HepG2 (cell line): Measurements from ENCODE around the gene RERG. TPM values are rescaled to one million over a fixed set of nuclear protein-coding genes. Genes with fewer than 3 reads are reported as not detected.

Experiments used
- ATAC-seq: fragments of 200-7000 bp; cut with Tn5 transposase; 3 replicates; pipeline ENCODE4 v1.9.1; 2020; ENCODE audit warnings: mild to moderate bottlenecking, moderate library complexity
- BruUV-seq: library from RNA; stranded (reverse); fragments of 400-500 nt; replicated peaks from 2 replicates; lab custom pipeline; 2021; lab: Mats Ljungman, UMichigan
- CTCF ChIA-PET: fragments of 300-600 bp; formaldehyde crosslinking; extraction: SDS; loops from one replicate; lab custom pipeline; 2021; ENCODE audit warnings: low total read pairs, inconsistent platforms, low intra/inter-chr PET ratio; lab: Yijun Ruan, JAX
- POLR2A ChIA-PET: fragments of 350-600 bp; sonication (Branson Sonifier 250); formaldehyde crosslinking; loops from one replicate; lab custom pipeline; 2020; ENCODE audit warnings: antibody characterized with exemption, inconsistent platforms; lab: Yijun Ruan, JAX
- DNase-seq: peaks from one replicate; pipeline ENCODE4 v3.0.0-alpha.2; 2015; ENCODE audit warnings: low spot score
- FAIRE-seq: peaks from 3 replicates; lab custom pipeline; 2011; peaks lifted over from hg19 to GRCh38; lab: Jason Lieb, UNC
- H2AFZ ChIP-seq: one replicate; pipeline ENCODE4 v1.6.1; 2011; ENCODE audit warnings: low read length, inconsistent platforms
- H3K27ac ChIP-seq: fragments of 300-600 bp; 3 replicates; pipeline ENCODE4 v1.8.0; 2011; ENCODE audit warnings: mixed run types, mild to moderate bottlenecking, mixed read lengths, low read length, inconsistent platforms; ENCODE audit not compliant: insufficient read depth; ENCODE audit errors: extremely low read length
- H3K27me3 ChIP-seq, 2 experiments: fragments of 200-600 bp in 1 of 2; 2 replicates in 1 of 2; 3 replicates in 1 of 2; pipeline versions ENCODE4 v1.6.0 to v1.8.0; 2011; ENCODE audit warnings: low read length in 2 of 2, mild to moderate bottlenecking in 2 of 2, moderate library complexity in 2 of 2, inconsistent platforms in 1 of 2; ENCODE audit not compliant: insufficient read depth in 2 of 2, control insufficient read depth in 1 of 2
- H3K36me3 ChIP-seq, 2 experiments: fragments of 200-600 bp in 1 of 2; replicated peaks in 1 of 2; 2 replicates in 1 of 2; 3 replicates in 1 of 2; pipeline versions ENCODE4 v1.5.1 to v1.8.0; 2011; ENCODE audit warnings: low read length in 2 of 2, inconsistent platforms in 1 of 2; ENCODE audit not compliant: insufficient read depth in 2 of 2, control insufficient read depth in 1 of 2
- H3K4me1 ChIP-seq: 2 replicates; pipeline ENCODE4 v1.5.1; 2012; ENCODE audit warnings: low read length, inconsistent platforms; ENCODE audit not compliant: insufficient read depth
- H3K4me2 ChIP-seq: 2 replicates; pipeline ENCODE4 v1.6.0; 2011; ENCODE audit warnings: low read depth, low read length, inconsistent platforms
- H3K4me3 ChIP-seq, 3 experiments: fragments of 200-600 bp in 1 of 3; sonication (generic), shearing (Covaris generic) in 1 of 3; replicated peaks in 1 of 3; 2 replicates each; pipeline ENCODE4 v1.5.1; 2011 to 2016; ENCODE audit warnings: low read length in 3 of 3, inconsistent platforms in 2 of 3, low read depth in 2 of 3, mild to moderate bottlenecking in 2 of 3, control low read depth in 1 of 3, mixed read lengths in 1 of 3; ENCODE audit not compliant: insufficient read depth in 1 of 3
- H3K79me2 ChIP-seq: one replicate; pipeline ENCODE4 v1.6.1; 2011; ENCODE audit warnings: low read length, inconsistent platforms; ENCODE audit not compliant: insufficient read depth
- H3K9ac ChIP-seq: 2 replicates; pipeline ENCODE4 v1.6.0; 2011; ENCODE audit warnings: mild to moderate bottlenecking, low read depth, low read length, inconsistent platforms; ENCODE audit not compliant: insufficient read depth
- H3K9me3 ChIP-seq: 2 replicates; pipeline ENCODE4 v1.5.1; 2012; ENCODE audit warnings: mild to moderate bottlenecking, low read length
- H4K20me1 ChIP-seq: 2 replicates; pipeline ENCODE4 v1.6.0; 2011; ENCODE audit warnings: inconsistent platforms, mild to moderate bottlenecking, low read length, moderate library complexity; ENCODE audit not compliant: insufficient read depth
- ARNT ChIP-seq: fragments of 450-650 bp; IDR thresholded peaks from 2 replicates; pipeline ENCODE4 v1.6.1; 2017
- FIP1L1 ChIP-seq: fragments of 200-400 bp; formaldehyde crosslinking; IDR thresholded peaks from 2 replicates; pipeline ENCODE4 v1.6.1; 2018; ENCODE audit warnings: low read depth, mild to moderate bottlenecking, low read length, moderate library complexity, borderline replicate concordance; ENCODE audit not compliant: insufficient read depth
- HOXA3 ChIP-seq: sonication (generic); formaldehyde crosslinking; IDR thresholded peaks from 2 replicates; pipeline ENCODE4 v1.5.0; 2020; ENCODE audit warnings: missing genetic modification reagents
- KLF12 ChIP-seq: sonication (generic); formaldehyde crosslinking; IDR thresholded peaks from 2 replicates; pipeline ENCODE4 v1.4.0; 2020; ENCODE audit warnings: missing genetic modification reagents, borderline replicate concordance
- MTF2 ChIP-seq: sonication (generic); formaldehyde crosslinking; IDR thresholded peaks from 2 replicates; pipeline ENCODE4 v1.5.0; 2020; ENCODE audit warnings: missing genetic modification reagents, borderline replicate concordance
- NFE2L2 ChIP-seq: fragments of 150-350 bp; IDR thresholded peaks from 2 replicates; pipeline ENCODE4 v1.6.1; 2014; ENCODE audit warnings: low read length
- RARG ChIP-seq: sonication (generic); formaldehyde crosslinking; IDR thresholded peaks from 2 replicates; pipeline ENCODE4 v1.4.0; 2020; ENCODE audit warnings: low read depth, mild to moderate bottlenecking, missing genetic modification reagents
- REXO4 ChIP-seq: sonication (generic); formaldehyde crosslinking; IDR thresholded peaks from 2 replicates; pipeline ENCODE4 v1.8.0; 2022; ENCODE audit warnings: missing genetic modification reagents, mild to moderate bottlenecking, borderline replicate concordance
- RFXAP ChIP-seq: sonication (generic); formaldehyde crosslinking; IDR thresholded peaks from 2 replicates; pipeline ENCODE4 v1.4.0; 2020; ENCODE audit warnings: missing genetic modification reagents, borderline replicate concordance
- SKI ChIP-seq: fragments of 450-650 bp; IDR thresholded peaks from one replicate; pipeline ENCODE4 v1.6.1; 2018; ENCODE audit warnings: mild to moderate bottlenecking; ENCODE audit not compliant: partially characterized antibody
- SNRNP70 ChIP-seq: fragments of 200-400 bp; formaldehyde crosslinking; IDR thresholded peaks from 2 replicates; pipeline ENCODE4 v1.6.1; 2017; ENCODE audit warnings: mild to moderate bottlenecking, low read depth, low read length, moderate library complexity
- ZBTB3 ChIP-seq: sonication (generic); formaldehyde crosslinking; IDR thresholded peaks from 2 replicates; pipeline ENCODE4 v1.4.0; 2020; ENCODE audit warnings: low read depth, mild to moderate bottlenecking, moderate library complexity, missing genetic modification reagents, borderline replicate concordance
- ZNF225 ChIP-seq: sonication (generic); formaldehyde crosslinking; IDR thresholded peaks from 2 replicates; pipeline ENCODE4 v1.4.0; 2020; ENCODE audit warnings: mild to moderate bottlenecking, missing genetic modification reagents
- ZNF230 ChIP-seq: sonication (generic); formaldehyde crosslinking; IDR thresholded peaks from 2 replicates; pipeline ENCODE4 v1.4.0; 2020; ENCODE audit warnings: mild to moderate bottlenecking, missing genetic modification reagents
- ZNF383 ChIP-seq: sonication (generic); formaldehyde crosslinking; IDR thresholded peaks from 2 replicates; pipeline ENCODE4 v1.4.0; 2020; ENCODE audit warnings: missing genetic modification reagents, mild to moderate bottlenecking, borderline replicate concordance
- ZNF552 ChIP-seq: sonication (generic); formaldehyde crosslinking; IDR thresholded peaks from 2 replicates; pipeline ENCODE4 v1.9.0; 2022; ENCODE audit warnings: missing genetic modification reagents, mild to moderate bottlenecking, borderline replicate concordance
- ZNF615 ChIP-seq: sonication (generic); formaldehyde crosslinking; IDR thresholded peaks from 2 replicates; pipeline ENCODE4 v1.5.0; 2020; ENCODE audit warnings: mild to moderate bottlenecking, missing genetic modification reagents, borderline replicate concordance
- ZNF674 ChIP-seq: sonication (generic); formaldehyde crosslinking; IDR thresholded peaks from 2 replicates; pipeline ENCODE4 v1.5.0; 2020; ENCODE audit warnings: low read depth, mild to moderate bottlenecking, missing genetic modification reagents
- WGBS: methylation state at CpG from one replicate; pipeline ENCODE4 v1.1.6; 2017; ENCODE audit warnings: low lambda C conversion rate; 5-methylcytosine and 5-hydroxymethylcytosine counted together
- in situ Hi-C: cut with HindIII; loops from 2 replicates; pipeline ENCODE4 v1.10.0; 2017; ENCODE audit warnings: low pct_unique_long_range_greater_than_20kb; ENCODE audit not compliant: extremely low pct_ligation_motif_present
- intact Hi-C: fragments of 100-400 bp; cut with micrococcal nuclease; formaldehyde crosslinking; loops from one replicate; pipeline ENCODE4 v1.10.0; 2022; ENCODE audit not compliant: unreplicated experiment
- polyA plus RNA-seq, 8 experiments: library from polyadenylated mRNA; depleted of rRNA in 3 of 8; stranded (reverse) in 7 of 8; unstranded in 1 of 8; fragments of >200 nt; fragmentation: Illumina TruSeq in 4 of 8; extraction: Trizol in 4 of 8; gene quantifications; 2 replicates each; pipeline versions ENCODE4 v1.2.1 to v1.2.3, GENCODE V29; 2011 to 2016; ENCODE audit warnings: low read depth in 4 of 8, missing spikeins in 1 of 8, mixed read lengths in 1 of 8; ENCODE audit not compliant: insufficient read depth in 1 of 8
- total RNA-seq, 5 experiments: library from RNA; depleted of rRNA; stranded (reverse); fragments of >200 nt; fragmentation: Illumina TruSeq; extraction: Trizol; gene quantifications; 2 replicates each; pipeline ENCODE4 v1.2.3, GENCODE V29; 2016; ENCODE audit warnings: low read depth in 1 of 5
- TF ChIP-seq, protein P1 (sequence below): IDR thresholded peaks from 2 replicates; pipeline ENCODE4 v1.6.1; 2016; ENCODE audit warnings: missing compliant biosample characterization, missing genetic modification reagents, borderline replicate concordance

Gene RERG
- total and polyA plus RNA-seq, 2 of the 13 experiments (the other 11 are each of a cell fraction or from before 2014, with no cell fraction given): not detected

DNA sequence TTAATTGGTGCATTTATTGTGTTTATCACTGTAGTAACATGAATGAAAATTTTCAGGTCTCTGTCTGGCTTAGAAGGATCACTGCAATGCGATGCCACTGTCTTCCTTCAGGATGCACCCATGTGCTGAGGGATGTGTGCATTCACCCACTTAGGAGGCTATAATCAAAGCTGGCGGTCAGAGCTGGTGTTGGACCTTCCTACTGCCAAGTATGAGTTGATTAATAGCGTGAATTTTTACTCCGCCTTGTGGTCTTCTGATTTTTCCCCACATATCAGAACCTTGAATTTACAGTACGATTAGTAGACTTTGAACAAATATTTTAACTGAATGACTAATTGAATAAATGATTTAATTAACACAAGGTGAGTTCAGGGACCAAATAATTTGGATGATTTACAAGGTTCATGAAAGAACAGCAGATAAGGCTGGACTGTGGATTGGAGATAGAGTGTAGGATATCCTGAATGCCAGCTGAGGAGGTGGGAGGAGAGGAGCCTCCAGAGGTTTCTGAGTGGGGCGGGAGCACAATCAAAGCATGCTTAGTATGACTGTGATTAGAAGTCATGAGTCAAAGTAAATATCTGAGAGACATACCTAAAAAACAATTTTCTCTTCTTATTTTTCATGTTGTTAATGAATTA lies 50.1 kb downstream of the RERG start:
- Histone ChIP-seq H2AFZ (no peak overlapping the region), H3K79me2 (no peaks in the 10 kb centered on the region), H3K4me1 (no peaks in the 10 kb centered on the region), H3K9me3 (no peaks in the 10 kb centered on the region), H4K20me1 (no peaks in the 10 kb centered on the region), H3K9ac (no peak overlapping the region), H3K36me3 (no peaks in the 10 kb centered on the region), H3K27ac (no peak overlapping the region)
- POLR2A ChIA-PET: no interaction called here
- no TSS peak for BruUV-seq
- no peak for ATAC-seq
- CTCF ChIA-PET: no interaction called here
- TF ChIP-seq RFXAP (CRISPR knock-in tag): no peak
- TF ChIP-seq ZNF230 (CRISPR knock-in tag): no peak
- TF ChIP-seq RARG (CRISPR knock-in tag): no peak
- TF ChIP-seq, protein P1, sequence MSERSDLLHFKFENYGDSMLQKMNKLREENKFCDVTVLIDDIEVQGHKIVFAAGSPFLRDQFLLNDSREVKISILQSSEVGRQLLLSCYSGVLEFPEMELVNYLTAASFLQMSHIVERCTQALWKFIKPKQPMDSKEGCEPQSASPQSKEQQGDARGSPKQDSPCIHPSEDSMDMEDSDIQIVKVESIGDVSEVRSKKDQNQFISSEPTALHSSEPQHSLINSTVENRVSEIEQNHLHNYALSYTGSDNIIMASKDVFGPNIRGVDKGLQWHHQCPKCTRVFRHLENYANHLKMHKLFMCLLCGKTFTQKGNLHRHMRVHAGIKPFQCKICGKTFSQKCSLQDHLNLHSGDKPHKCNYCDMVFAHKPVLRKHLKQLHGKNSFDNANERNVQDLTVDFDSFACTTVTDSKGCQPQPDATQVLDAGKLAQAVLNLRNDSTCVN: no peak
- no peak for TF ChIP-seq FIP1L1
- TF ChIP-seq, all 625 proteins: peak for 0
- 15% methylated on average over 6 of the region's 6 CpGs for WGBS
- intact Hi-C loops: no loop called here
- FAIRE-seq: no peak
- H3K27me3 ChIP-seq: no peaks in the 10 kb centered on the region
- no peak overlapping the region for H3K4me2 ChIP-seq
- in situ Hi-C loops: no loop called here
- DNase-seq: no peak
- H3K4me3 ChIP-seq: no peak overlapping the region

DNA sequence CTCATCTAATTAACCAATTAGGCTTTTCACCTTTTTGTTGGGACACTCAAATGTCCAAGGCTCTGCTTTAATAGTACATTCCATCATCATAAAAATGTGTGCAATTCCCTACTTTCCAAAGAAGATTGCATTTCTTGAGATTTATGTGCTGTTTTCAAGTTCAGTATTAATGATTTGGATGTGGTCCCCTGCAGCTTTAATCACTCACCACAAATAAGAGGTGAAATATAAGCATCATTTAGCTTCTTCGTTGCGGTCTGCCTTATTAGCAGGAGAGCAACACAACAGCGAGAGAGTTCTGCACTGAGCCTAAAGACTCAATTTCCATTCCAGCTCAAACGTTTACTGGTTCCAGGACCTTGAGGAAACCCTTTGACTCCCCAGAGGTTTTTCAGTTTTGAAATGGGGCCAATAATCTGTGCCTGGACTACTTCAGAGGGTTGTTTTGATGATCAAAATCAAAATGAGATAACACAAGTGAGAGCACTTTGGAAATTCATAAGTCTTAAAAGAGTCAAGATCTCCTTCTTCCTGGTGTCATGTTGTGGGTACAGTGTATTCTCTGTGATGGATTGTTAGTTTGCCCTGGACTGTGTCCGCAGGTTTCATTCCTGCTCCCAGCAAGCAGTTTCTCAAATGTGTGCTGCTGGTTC lies 53.1 kb downstream of the RERG start:
- H3K9ac ChIP-seq: no peak overlapping the region
- CTCF ChIA-PET: no interaction called here
- no peaks in the 10 kb centered on the region for H4K20me1 ChIP-seq
- no TSS peak for BruUV-seq
- POLR2A ChIA-PET: no interaction called here
- H3K79me2 ChIP-seq: no peaks in the 10 kb centered on the region
- ATAC-seq (no peak), FAIRE-seq (no peak), DNase-seq (no peak)
- H3K4me2 ChIP-seq: no peak overlapping the region
- no peak overlapping the region for H3K27ac ChIP-seq
- H3K9me3 ChIP-seq: no peaks in the 10 kb centered on the region
- H3K4me1 ChIP-seq: no peaks in the 10 kb centered on the region
- intact Hi-C loops (no loop called here), in situ Hi-C loops (no loop called here)
- H3K36me3 ChIP-seq: no peaks in the 10 kb centered on the region
- H2AFZ ChIP-seq: no peak overlapping the region
- 48% methylated on average over 5 of the region's 5 CpGs for WGBS
- no peak overlapping the region for H3K4me3 ChIP-seq
- no peaks in the 10 kb centered on the region for H3K27me3 ChIP-seq
- no peak for TF ChIP-seq ZNF674 (CRISPR knock-in tag)
- no peak for TF ChIP-seq SNRNP70
- no peak for TF ChIP-seq NFE2L2
- TF ChIP-seq KLF12 (CRISPR knock-in tag): no peak
- no peak for TF ChIP-seq ZNF383 (CRISPR knock-in tag)
- no peak for TF ChIP-seq HOXA3
- no peak for TF ChIP-seq ZNF552 (CRISPR knock-in tag)
- no peak for TF ChIP-seq REXO4 (CRISPR knock-in tag)
- TF ChIP-seq MTF2 (CRISPR knock-in tag): no peak
- no peak for TF ChIP-seq ZBTB3 (CRISPR knock-in tag)
- no peak for TF ChIP-seq SKI
- TF ChIP-seq ZNF225: no peak
- TF ChIP-seq ZNF615 (CRISPR knock-in tag): no peak
- TF ChIP-seq ARNT: no peak
